Right lobe of liver (tissue), 4 donors: ENCODE results near the gene ST7.

Experiments used
- CTCF ChIP-seq, 4 donors: fragments of 200-600 bp in 3 of 4; fragments of 450-650 bp in 1 of 4; IDR thresholded peaks; one replicate each; pipeline versions ENCODE4 v1.5.1 to v1.8.0; 2016 to 2022; ENCODE audit warnings: antibody characterized with exemption in 4 of 4, mild to moderate bottlenecking in 2 of 4
- POLR2A ChIP-seq: fragments of 450-650 bp; IDR thresholded peaks from one replicate; pipeline ENCODE4 v1.6.1; 2017; ENCODE audit warnings: antibody characterized with exemption, mild to moderate bottlenecking
- donor health status: DM: no; HTN: no; CAD: no.
- donor health status: DM: no; HTN: no; CAD: no.
- donor health status: DM: no; HTN: yes; CAD: no.

- TF ChIP-seq CTCF (IDR thresholded peaks at IDR 0.05) (no peak), POLR2A (no peak)
Observed at GRCh38 chr7:117146511-117146910, 193.2 kb downstream of the ST7 start.
